Amniotic epithelial cell (primary cell): ENCODE results near the gene ATRX.

Experiments
- DNase-seq: peaks from one replicate; pipeline ENCODE4 v3.0.0-alpha.2; 2010; ENCODE audit warnings: low read depth

Gene ATRX

DNA sequence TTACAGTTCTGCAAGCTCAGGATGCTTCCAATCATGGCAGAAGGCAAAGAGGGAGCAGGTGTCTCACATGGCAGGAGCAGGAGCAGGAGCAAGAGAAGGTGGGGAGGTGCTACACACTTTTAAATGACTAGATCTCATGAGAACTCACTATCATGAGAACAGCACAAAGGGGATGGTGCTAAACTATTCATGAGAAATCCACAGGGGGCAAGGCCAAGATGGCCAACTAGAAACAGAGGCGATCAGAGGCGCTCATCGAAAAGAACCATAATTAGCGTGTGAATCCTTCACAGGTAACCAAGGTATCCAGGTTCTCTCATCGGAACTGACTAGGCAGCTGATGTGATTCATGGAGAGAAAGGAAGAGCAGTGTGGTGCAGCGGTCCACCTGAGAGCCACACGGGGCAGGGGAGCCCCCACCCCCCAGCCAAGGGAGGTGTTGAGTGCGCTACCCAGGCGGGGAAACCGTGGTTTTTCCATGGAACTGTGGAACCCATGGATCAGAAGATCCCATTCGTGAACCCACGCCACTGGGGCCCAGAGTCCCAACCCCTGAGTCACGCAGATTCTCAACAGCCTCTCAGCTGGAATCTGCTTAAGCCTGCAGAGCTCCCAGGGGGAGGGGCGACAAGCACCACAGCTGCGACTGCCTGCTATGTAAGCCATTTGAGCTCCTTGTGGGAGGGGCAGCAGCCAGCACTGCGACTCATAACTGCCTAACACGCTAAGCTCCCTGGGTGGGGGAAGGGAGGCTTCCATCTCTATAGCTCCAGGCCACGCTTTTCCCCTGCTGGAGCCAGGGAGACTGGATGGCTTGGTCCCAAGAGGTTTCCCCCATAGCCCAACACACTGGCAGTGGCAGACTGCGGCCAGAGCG lies 292.1 kb downstream of the ATRX start:
- peak; percentile 72 for DNase-seq

DNA sequence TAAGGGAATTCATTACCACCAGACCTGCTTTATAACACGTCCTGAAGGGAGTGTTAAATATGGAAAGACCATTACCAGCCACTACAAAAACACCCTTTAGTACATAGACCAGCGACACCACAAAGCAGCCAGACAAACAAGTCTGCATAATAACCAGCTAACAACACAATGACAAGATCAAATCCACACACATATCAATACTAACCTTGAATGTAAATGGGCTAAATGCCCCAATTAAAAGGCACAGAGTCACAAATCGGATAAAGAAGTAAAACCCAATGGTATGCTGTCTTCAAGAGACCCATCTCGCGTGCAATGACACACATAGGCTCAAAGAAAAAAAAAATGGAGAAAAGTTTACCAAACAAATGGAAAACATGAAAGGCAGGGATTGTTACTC lies 302.0 kb downstream of the ATRX start:
- DNase-seq = no peak

DNA sequence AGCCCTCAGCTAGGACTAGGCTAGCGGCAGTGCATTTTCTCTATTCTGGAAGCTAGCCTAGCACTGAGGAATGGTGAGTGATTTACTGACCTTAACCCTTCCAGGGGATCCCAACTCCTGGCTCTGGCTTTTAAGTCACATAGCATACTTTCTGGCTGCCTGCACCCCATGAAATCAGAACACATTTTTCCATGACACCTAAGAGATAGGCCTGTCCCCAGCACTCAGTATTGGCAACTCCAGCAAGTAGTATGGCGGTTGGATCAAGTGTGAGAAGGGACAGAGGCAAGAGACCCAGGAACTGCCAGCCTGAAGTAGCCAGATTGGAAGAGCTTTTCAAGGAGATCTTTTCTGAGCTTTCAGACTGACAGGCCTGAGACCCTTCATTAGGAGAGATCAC lies 330.6 kb downstream of the ATRX start:
- DNase-seq = no peak
